HL-60/S4 (cell line): ENCODE measurements around the gene SHC3.

Experiments
- in situ Hi-C: fragments of 300-500 bp; cut with MboI; formaldehyde crosslinking; loops from 2 replicates; pipeline ENCODE4 v1.14.3; 2022; ENCODE audit warnings: low sequenced_read_pairs

SHC3 gene

GRCh38 chr9:89187541-89187940, 8.9 kb upstream of the SHC3 start:
- in situ Hi-C loops = no loop called here

- in situ Hi-C loops = no loop called here
These were observed 8.3 kb upstream of the SHC3 start for GRCh38 chr9:89186960-89187359.

- in situ Hi-C loops = no loop called here
These were observed 7.4 kb upstream of the SHC3 start for GRCh38 chr9:89185980-89186379.

GRCh38 chr9:89183146-89183545, 4.5 kb upstream of the SHC3 start:
- in situ Hi-C loops = no loop called here

GRCh38 chr9:89182369-89182768, 3.8 kb upstream of the SHC3 start:
- in situ Hi-C loops = no loop called here

- in situ Hi-C loops = no loop called here
These were observed 1.5 kb upstream of the SHC3 start for GRCh38 chr9:89179895-89180734.

GRCh38 chr9:89179540-89179894, 899 bp upstream of the SHC3 start:
- in situ Hi-C loops = no loop called here

GRCh38 chr9:89178830-89179539, 367 bp upstream of the SHC3 start:
- in situ Hi-C loops = no loop called here

GRCh38 chr9:89177012-89177943, 1.3 kb downstream of the SHC3 start:
- in situ Hi-C loops = no loop called here

GRCh38 chr9:89175828-89176261, 2.8 kb downstream of the SHC3 start:
- in situ Hi-C loops = no loop called here

- in situ Hi-C loops = no loop called here
These were observed 4.3 kb downstream of the SHC3 start for GRCh38 chr9:89174291-89174690.

GRCh38 chr9:89173072-89173471, 5.5 kb downstream of the SHC3 start:
- in situ Hi-C loops = no loop called here

- in situ Hi-C loops = no loop called here
These were observed 6.2 kb downstream of the SHC3 start for GRCh38 chr9:89172398-89172797.

GRCh38 chr9:89171693-89172092, 6.9 kb downstream of the SHC3 start:
- in situ Hi-C loops = no loop called here

GRCh38 chr9:89171231-89171630, 7.4 kb downstream of the SHC3 start:
- in situ Hi-C loops = no loop called here

GRCh38 chr9:89168901-89169813, 9.5 kb downstream of the SHC3 start:
- in situ Hi-C loops = no loop called here

- in situ Hi-C loops = no loop called here
These were observed 10.8 kb downstream of the SHC3 start for GRCh38 chr9:89167788-89168187.

- in situ Hi-C loops = no loop called here
These were observed 11.8 kb downstream of the SHC3 start for GRCh38 chr9:89166852-89167251.

GRCh38 chr9:89165880-89166279, 12.7 kb downstream of the SHC3 start:
- in situ Hi-C loops = no loop called here

GRCh38 chr9:89165341-89165740, 13.3 kb downstream of the SHC3 start:
- in situ Hi-C loops = no loop called here
